GM12878 (cell line): ENCODE measurements around the gene SKOR2. TPM values are rescaled to one million over a fixed set of nuclear protein-coding genes. Genes with fewer than 3 reads are reported as not detected.

Source experiments
- ATAC-seq: fragments of 200-7000 bp; cut with Tn5 transposase; 3 replicates; pipeline ENCODE4 v1.9.1; 2020; ENCODE audit warnings: mild to moderate bottlenecking, moderate library complexity
- BruUV-seq: library from RNA; stranded (reverse); fragments of 400-500 nt; replicated peaks from 2 replicates; lab custom pipeline; 2021; lab: Mats Ljungman, UMichigan
- CTCF ChIA-PET: fragments of 300-600 bp; sonication (Branson Sonifier 250); formaldehyde crosslinking; extraction: SDS; loops from one replicate; lab custom pipeline; 2021; ENCODE audit warnings: inconsistent platforms; lab: Yijun Ruan, JAX
- POLR2A ChIA-PET: fragments of 350-600 bp; formaldehyde crosslinking; extraction: SDS; loops from one replicate; lab custom pipeline; 2021; ENCODE audit warnings: inconsistent platforms; lab: Charles Lee
- RAD21 ChIA-PET: fragments of 300-600 bp; sonication (Branson Sonifier 250); formaldehyde crosslinking; loops from one replicate; lab custom pipeline; 2023; ENCODE audit warnings: antibody characterized with exemption; ENCODE audit not compliant: unreplicated experiment; lab: Charles Lee
- SMC1A ChIA-PET: fragments of 300-600 bp; sonication (Branson Sonifier 250); formaldehyde crosslinking; loops from one replicate; lab custom pipeline; 2023; ENCODE audit not compliant: unreplicated experiment, uncharacterized antibody; lab: Charles Lee
- DNase-seq: peaks from one replicate; pipeline ENCODE4 v3.0.0-alpha.2; 2011; ENCODE audit warnings: low read depth, low spot score
- FAIRE-seq: peaks from 3 replicates; lab custom pipeline; 2011; peaks lifted over from hg19 to GRCh38; lab: Jason Lieb, UNC
- H2AFZ ChIP-seq: 2 replicates; pipeline ENCODE4 v1.6.0; 2011; ENCODE audit warnings: low read depth, low read length, control low read depth; ENCODE audit not compliant: control insufficient read depth
- H3K27ac ChIP-seq: 2 replicates; pipeline ENCODE4 v1.5.1; 2011; ENCODE audit warnings: control low read depth; ENCODE audit not compliant: control insufficient read depth, insufficient read depth
- H3K27me3 ChIP-seq, 2 experiments: replicated peaks in 1 of 2; 2 replicates each; pipeline versions ENCODE4 v1.6.0 to v1.6.1; 2011; ENCODE audit warnings: low read length in 1 of 2; ENCODE audit not compliant: control insufficient read depth in 2 of 2, insufficient read depth in 2 of 2
- H3K36me3 ChIP-seq, 2 experiments: 2 replicates each; pipeline ENCODE4 v1.5.1; 2011; ENCODE audit warnings: low read length in 1 of 2; ENCODE audit not compliant: control insufficient read depth in 2 of 2, insufficient read depth in 2 of 2
- H3K4me1 ChIP-seq: 2 replicates; pipeline ENCODE4 v1.6.1; 2011; ENCODE audit warnings: mild to moderate bottlenecking, low read length, moderate library complexity, mixed read lengths; ENCODE audit not compliant: control insufficient read depth, insufficient read depth
- H3K4me2 ChIP-seq: 2 replicates; pipeline ENCODE4 v1.6.0; 2011; ENCODE audit warnings: control low read depth; ENCODE audit not compliant: control insufficient read depth, insufficient read depth
- H3K4me3 ChIP-seq: fragments of 200-600 bp; sonication (generic); 2 replicates; pipeline ENCODE4 v1.5.1; 2016
- H3K79me2 ChIP-seq: 2 replicates; pipeline ENCODE4 v1.6.0; 2011; ENCODE audit warnings: low read length; ENCODE audit not compliant: control insufficient read depth, insufficient read depth
- H3K9ac ChIP-seq: 2 replicates; pipeline ENCODE4 v1.8.0; 2011; ENCODE audit warnings: low read length, control low read depth, mixed read lengths; ENCODE audit not compliant: control insufficient read depth, insufficient read depth
- H3K9me3 ChIP-seq: replicated peaks from 3 replicates; pipeline ENCODE4 v1.5.1; 2011; ENCODE audit warnings: mild to moderate bottlenecking, low read length; ENCODE audit not compliant: control insufficient read depth, insufficient read depth
- H4K20me1 ChIP-seq: 2 replicates; pipeline ENCODE4 v1.6.0; 2011; ENCODE audit not compliant: control insufficient read depth, insufficient read depth
- CREB1 ChIP-seq: IDR thresholded peaks from 2 replicates; pipeline ENCODE4 v1.6.1; 2012; ENCODE audit warnings: low read depth, mild to moderate bottlenecking, inconsistent platforms
- ELK1 ChIP-seq: IDR thresholded peaks from 2 replicates; pipeline ENCODE4 v1.6.1; 2012; ENCODE audit warnings: low read depth, low read length, improper control_type of control experiment
- IRF3 ChIP-seq: fragments of 450-650 bp; IDR thresholded peaks from 2 replicates; pipeline ENCODE4 v1.6.1; 2014; ENCODE audit warnings: mild to moderate bottlenecking
- IRF5 ChIP-seq: fragments of 450-650 bp; IDR thresholded peaks from 2 replicates; pipeline ENCODE4 v1.6.1; 2017; ENCODE audit warnings: borderline replicate concordance
- JUNB ChIP-seq: IDR thresholded peaks from 2 replicates; pipeline ENCODE4 v1.6.1; 2016; ENCODE audit warnings: antibody characterized with exemption, mild to moderate bottlenecking
- KLF5 ChIP-seq: fragments of 450-650 bp; IDR thresholded peaks from 2 replicates; pipeline ENCODE4 v1.6.1; 2014; ENCODE audit warnings: mild to moderate bottlenecking; ENCODE audit not compliant: partially characterized antibody
- POU2F2 ChIP-seq: IDR thresholded peaks from 3 replicates; pipeline ENCODE4 v1.6.1; 2011; ENCODE audit warnings: low read depth, mild to moderate bottlenecking, low read length, borderline replicate concordance
- SREBF1 ChIP-seq: IDR thresholded peaks from 2 replicates; pipeline ENCODE4 v1.6.1; 2012; ENCODE audit warnings: mild to moderate bottlenecking, low read length
- TCF3 ChIP-seq: IDR thresholded peaks from 2 replicates; pipeline ENCODE4 v1.6.1; 2012; ENCODE audit warnings: low read depth, mild to moderate bottlenecking, low read length, borderline replicate concordance; ENCODE audit not compliant: insufficient read depth
- ZBTB40 ChIP-seq: fragments of 450-650 bp; IDR thresholded peaks from 2 replicates; pipeline ENCODE4 v1.6.1; 2016; ENCODE audit warnings: mild to moderate bottlenecking, moderate library complexity, borderline replicate concordance
- WGBS: methylation state at CpG from one replicate; pipeline ENCODE4 v1.1.6; 2016; ENCODE audit warnings: low lambda C conversion rate; ENCODE audit not compliant: insufficient replicate concordance, insufficient coverage; ENCODE audit errors: missing lambda C conversion rate; 5-methylcytosine and 5-hydroxymethylcytosine counted together
- in situ Hi-C: fragments of 300-500 bp; cut with MboI; formaldehyde crosslinking; loops from 9 replicates; pipeline ENCODE4 v1.14.3; 2018; ENCODE audit warnings: mixed read lengths
- intact Hi-C: fragments of 100-400 bp; cut with micrococcal nuclease; formaldehyde crosslinking; loops from one replicate; pipeline ENCODE4 v1.14.2; 2022; ENCODE audit not compliant: unreplicated experiment
- polyA plus RNA-seq, 11 experiments: library from polyadenylated mRNA; depleted of rRNA in 4 of 11; unstranded in 6 of 11; stranded (reverse) in 5 of 11; fragments of >200 nt; fragmentation: Nextera tagmentation in 4 of 11; fragmentation: Illumina TruSeq in 1 of 11; extraction: Ambion mirVana in 4 of 11; extraction: Trizol in 1 of 11; gene quantifications; 1 replicate in 1 of 11; 2 replicates in 10 of 11; pipeline versions ENCODE4 v1.2.1 to v1.2.3, GENCODE V29; 2011 to 2016; ENCODE audit warnings: inconsistent platforms in 2 of 11, missing spikeins in 2 of 11, low read depth in 1 of 11
- total RNA-seq, 4 experiments: library from RNA; depleted of rRNA in 3 of 4; stranded (reverse); fragments of >200 nt in 3 of 4; fragmentation: Illumina TruSeq in 1 of 4; extraction: Trizol in 1 of 4; gene quantifications; 2 replicates each; pipeline versions ENCODE4 v1.2.1 to v1.2.3, GENCODE V29; 2013 to 2021

SKOR2 gene
- total and polyA plus RNA-seq, 10 of the 15 experiments (the other 5 are each of a cell fraction or from before 2014, with no cell fraction given) = not detected

- Histone ChIP-seq H3K4me3 (no peak overlapping the region), H2AFZ (no peak overlapping the region), H4K20me1 (no peaks in the 10 kb centered on the region), H3K27me3 (peaks cover 1 to 7% of the 10 kb centered on the region in 2 experiments; a peak in 2 of 4 replicates), H3K4me2 (no peak overlapping the region), H3K27ac (no peak overlapping the region), H3K4me1 (no peaks in the 10 kb centered on the region), H3K9ac (no peak overlapping the region), H3K79me2 (no peaks in the 10 kb centered on the region), H3K9me3 (no peaks in the 10 kb centered on the region), H3K36me3 (no peaks in the 10 kb centered on the region)
- in situ Hi-C loops (loop anchor here (5.0 kb wide), 1 partner anchor 107 kb away; no protein-coding TSS in a partner anchor), intact Hi-C loops (no loop called here)
- CTCF ChIA-PET = interaction anchor here (0.6 to 1.5 kb wide), 3 partner anchors 20 to 973 kb away, joined by 3 to 4 read pairs (median 3); no protein-coding TSS in a partner anchor
- SMC1A ChIA-PET = interaction anchor here (0.6 kb wide), 1 partner anchor 103 kb away, joined by 3 read pairs; no protein-coding TSS in a partner anchor
- BruUV-seq = no TSS peak
- DNase-seq = no peak
- ATAC-seq = no peak
- POLR2A ChIA-PET = no interaction called here
- FAIRE-seq = no peak
- 0% methylated on average over 1 of the region's 1 CpG for WGBS
- RAD21 ChIA-PET = interaction anchor here (1.8 kb wide), 1 partner anchor 11 kb away, joined by 4 read pairs; no protein-coding TSS in a partner anchor
- TF ChIP-seq ZBTB40 (no peak), ELK1 (no peak), IRF3 (no peak), JUNB (no peak), CREB1 (no peak), KLF5 (no peak), POU2F2 (no peak), IRF5 (no peak), SREBF1 (no peak), TCF3 (no peak)
Observed at GRCh38 chr18:47209171-47209570, 42.3 kb downstream of the SKOR2 start.
